GM12878 (cell line): ENCODE results near the gene ERO1B. TPM values are rescaled to one million over a fixed set of nuclear protein-coding genes. Genes with fewer than 3 reads are reported as not detected.

Experiments used
- ATAC-seq: fragments of 200-7000 bp; cut with Tn5 transposase; 3 replicates; pipeline ENCODE4 v1.9.1; 2020; ENCODE audit warnings: mild to moderate bottlenecking, moderate library complexity
- BruUV-seq: library from RNA; stranded (reverse); fragments of 400-500 nt; replicated peaks from 2 replicates; lab custom pipeline; 2021; lab: Mats Ljungman, UMichigan
- CTCF ChIA-PET: fragments of 300-600 bp; sonication (Branson Sonifier 250); formaldehyde crosslinking; extraction: SDS; loops from one replicate; lab custom pipeline; 2021; ENCODE audit warnings: inconsistent platforms; lab: Yijun Ruan, JAX
- POLR2A ChIA-PET: fragments of 350-600 bp; formaldehyde crosslinking; extraction: SDS; loops from one replicate; lab custom pipeline; 2021; ENCODE audit warnings: inconsistent platforms; lab: Charles Lee
- RAD21 ChIA-PET: fragments of 300-600 bp; sonication (Branson Sonifier 250); formaldehyde crosslinking; loops from one replicate; lab custom pipeline; 2023; ENCODE audit warnings: antibody characterized with exemption; ENCODE audit not compliant: unreplicated experiment; lab: Charles Lee
- SMC1A ChIA-PET: fragments of 300-600 bp; sonication (Branson Sonifier 250); formaldehyde crosslinking; loops from one replicate; lab custom pipeline; 2023; ENCODE audit not compliant: unreplicated experiment, uncharacterized antibody; lab: Charles Lee
- DNase-seq: peaks from one replicate; pipeline ENCODE4 v3.0.0-alpha.2; 2011; ENCODE audit warnings: low read depth, low spot score
- FAIRE-seq: peaks from 3 replicates; lab custom pipeline; 2011; peaks lifted over from hg19 to GRCh38; lab: Jason Lieb, UNC
- H2AFZ ChIP-seq: 2 replicates; pipeline ENCODE4 v1.6.0; 2011; ENCODE audit warnings: low read depth, low read length, control low read depth; ENCODE audit not compliant: control insufficient read depth
- H3K27ac ChIP-seq: 2 replicates; pipeline ENCODE4 v1.5.1; 2011; ENCODE audit warnings: control low read depth; ENCODE audit not compliant: control insufficient read depth, insufficient read depth
- H3K27me3 ChIP-seq, 2 experiments: replicated peaks in 1 of 2; 2 replicates each; pipeline versions ENCODE4 v1.6.0 to v1.6.1; 2011; ENCODE audit warnings: low read length in 1 of 2; ENCODE audit not compliant: control insufficient read depth in 2 of 2, insufficient read depth in 2 of 2
- H3K36me3 ChIP-seq, 2 experiments: 2 replicates each; pipeline ENCODE4 v1.5.1; 2011; ENCODE audit warnings: low read length in 1 of 2; ENCODE audit not compliant: control insufficient read depth in 2 of 2, insufficient read depth in 2 of 2
- H3K4me1 ChIP-seq: 2 replicates; pipeline ENCODE4 v1.6.1; 2011; ENCODE audit warnings: mild to moderate bottlenecking, low read length, moderate library complexity, mixed read lengths; ENCODE audit not compliant: control insufficient read depth, insufficient read depth
- H3K4me2 ChIP-seq: 2 replicates; pipeline ENCODE4 v1.6.0; 2011; ENCODE audit warnings: control low read depth; ENCODE audit not compliant: control insufficient read depth, insufficient read depth
- H3K4me3 ChIP-seq: fragments of 200-600 bp; sonication (generic); 2 replicates; pipeline ENCODE4 v1.5.1; 2016
- H3K79me2 ChIP-seq: 2 replicates; pipeline ENCODE4 v1.6.0; 2011; ENCODE audit warnings: low read length; ENCODE audit not compliant: control insufficient read depth, insufficient read depth
- H3K9ac ChIP-seq: 2 replicates; pipeline ENCODE4 v1.8.0; 2011; ENCODE audit warnings: low read length, control low read depth, mixed read lengths; ENCODE audit not compliant: control insufficient read depth, insufficient read depth
- H3K9me3 ChIP-seq: replicated peaks from 3 replicates; pipeline ENCODE4 v1.5.1; 2011; ENCODE audit warnings: mild to moderate bottlenecking, low read length; ENCODE audit not compliant: control insufficient read depth, insufficient read depth
- H4K20me1 ChIP-seq: 2 replicates; pipeline ENCODE4 v1.6.0; 2011; ENCODE audit not compliant: control insufficient read depth, insufficient read depth
- CBFB ChIP-seq: IDR thresholded peaks from 2 replicates; pipeline ENCODE4 v1.6.1; 2016; ENCODE audit warnings: antibody characterized with exemption, low read depth
- EED ChIP-seq: sonication (generic); IDR thresholded peaks from 2 replicates; pipeline ENCODE4 v1.6.1; 2016; ENCODE audit warnings: antibody characterized with exemption, low read depth
- POLR2AphosphoS5 ChIP-seq: IDR thresholded peaks from 2 replicates; pipeline ENCODE4 v1.6.1; 2011; ENCODE audit warnings: mild to moderate bottlenecking, low read length, inconsistent platforms
- USF2 ChIP-seq: IDR thresholded peaks from 2 replicates; pipeline ENCODE4 v1.6.1; 2011; ENCODE audit warnings: low read depth, low read length, improper control_type of control experiment, borderline replicate concordance
- ZBTB4 ChIP-seq: fragments of 450-650 bp; formaldehyde crosslinking; IDR thresholded peaks from 2 replicates; pipeline ENCODE4 v1.4.0; 2022; ENCODE audit warnings: mild to moderate bottlenecking, moderate library complexity
- WGBS: methylation state at CpG from one replicate; pipeline ENCODE4 v1.1.6; 2016; ENCODE audit warnings: low lambda C conversion rate; ENCODE audit not compliant: insufficient replicate concordance, insufficient coverage; ENCODE audit errors: missing lambda C conversion rate; 5-methylcytosine and 5-hydroxymethylcytosine counted together
- in situ Hi-C: fragments of 300-500 bp; cut with MboI; formaldehyde crosslinking; loops from 9 replicates; pipeline ENCODE4 v1.14.3; 2018; ENCODE audit warnings: mixed read lengths
- intact Hi-C: fragments of 100-400 bp; cut with micrococcal nuclease; formaldehyde crosslinking; loops from one replicate; pipeline ENCODE4 v1.14.2; 2022; ENCODE audit not compliant: unreplicated experiment
- polyA plus RNA-seq, 11 experiments: library from polyadenylated mRNA; depleted of rRNA in 4 of 11; unstranded in 6 of 11; stranded (reverse) in 5 of 11; fragments of >200 nt; fragmentation: Nextera tagmentation in 4 of 11; fragmentation: Illumina TruSeq in 1 of 11; extraction: Ambion mirVana in 4 of 11; extraction: Trizol in 1 of 11; gene quantifications; 1 replicate in 1 of 11; 2 replicates in 10 of 11; pipeline versions ENCODE4 v1.2.1 to v1.2.3, GENCODE V29; 2011 to 2016; ENCODE audit warnings: inconsistent platforms in 2 of 11, missing spikeins in 2 of 11, low read depth in 1 of 11
- total RNA-seq, 4 experiments: library from RNA; depleted of rRNA in 3 of 4; stranded (reverse); fragments of >200 nt in 3 of 4; fragmentation: Illumina TruSeq in 1 of 4; extraction: Trizol in 1 of 4; gene quantifications; 2 replicates each; pipeline versions ENCODE4 v1.2.1 to v1.2.3, GENCODE V29; 2013 to 2021
- TF ChIP-seq, protein P1 (sequence below): fragments of 450-650 bp; IDR thresholded peaks from 2 replicates; pipeline ENCODE4 v1.6.1; 2014; ENCODE audit warnings: mild to moderate bottlenecking

The ERO1B gene
- total and polyA plus RNA-seq, 10 of the 15 experiments (the other 5 are each of a cell fraction or from before 2014, with no cell fraction given): 9.0 to 30.9 (median 23.0) TPM

- H3K9ac ChIP-seq: no peak overlapping the region
- peaks cover 14% of the 10 kb centered on the region for H3K4me1 ChIP-seq
- WGBS: 83% methylated on average over 18 of the region's 18 CpGs
- ChIA-PET POLR2A (interaction anchor here (0.6 kb wide), 1 partner anchor 37 kb away, joined by 8 read pairs; no protein-coding TSS in a partner anchor), CTCF (no interaction called here), SMC1A (interaction anchor here (1.2 kb wide), 1 partner anchor 20 kb away, joined by 3 read pairs; no protein-coding TSS in a partner anchor), RAD21 (no interaction called here)
- no peak for FAIRE-seq
- no peak overlapping the region for H3K27ac ChIP-seq
- no peaks in the 10 kb centered on the region for H3K9me3 ChIP-seq
- no peaks in the 10 kb centered on the region for H4K20me1 ChIP-seq
- intact Hi-C loops: no loop called here
- ATAC-seq: no peak; the same call in 2 of the 3 replicates
- H3K79me2 ChIP-seq: no peaks in the 10 kb centered on the region
- BruUV-seq: no TSS peak
- H3K4me3 ChIP-seq: no peak overlapping the region
- no peak overlapping the region for H2AFZ ChIP-seq
- TF ChIP-seq CBFB (no peak), POLR2AphosphoS5 (peak; percentile 0; the same call in 1 of the 2 replicates)
- H3K4me2 ChIP-seq: no peak overlapping the region; the same call in 1 of the 2 replicates
- DNase-seq: no peak
- no peaks in the 10 kb centered on the region for H3K27me3 ChIP-seq
- in situ Hi-C loops: no loop called here
- H3K36me3 ChIP-seq: peaks cover 3 to 15% of the 10 kb centered on the region in 2 experiments; a peak in 3 of 4 replicates
These were observed 105.1 kb downstream of the ERO1B start for GRCh38 chr1:236176337-236177336.

GRCh38 chr1:236175642-236176336 lies 106.0 kb downstream of the ERO1B start:
- H3K4me1 ChIP-seq: peaks cover 14% of the 10 kb centered on the region
- H3K9me3 ChIP-seq: no peaks in the 10 kb centered on the region
- H3K4me2 ChIP-seq: peak overlapping the region; percentile 48
- peaks cover 3 to 15% of the 10 kb centered on the region in 2 experiments; a peak in 3 of 4 replicates for H3K36me3 ChIP-seq
- H2AFZ ChIP-seq: peak overlapping the region; percentile 65; the same call in 1 of the 2 replicates
- ATAC-seq (peak; percentile 70), DNase-seq (no peak), FAIRE-seq (peak; percentile 72)
- peak overlapping the region; percentile 33; the same call in 1 of the 2 replicates for H3K27ac ChIP-seq
- in situ Hi-C loops: no loop called here
- ChIA-PET SMC1A (interaction anchor here (1.2 kb wide), 1 partner anchor 19 kb away, joined by 3 read pairs; no protein-coding TSS in a partner anchor), POLR2A (interaction anchor here (0.6 kb wide), 1 partner anchor 36 kb away, joined by 8 read pairs; no protein-coding TSS in a partner anchor), CTCF (interaction anchor here (1.3 kb wide), 1 partner anchor 17 kb away, joined by 3 read pairs; no protein-coding TSS in a partner anchor), RAD21 (no interaction called here)
- H3K27me3 ChIP-seq: no peaks in the 10 kb centered on the region
- 51% methylated on average over 12 of the region's 12 CpGs for WGBS
- H4K20me1 ChIP-seq: no peaks in the 10 kb centered on the region
- H3K9ac ChIP-seq: no peak overlapping the region
- BruUV-seq: no TSS peak
- intact Hi-C loops: no loop called here
- H3K4me3 ChIP-seq: no peak overlapping the region
- H3K79me2 ChIP-seq: no peaks in the 10 kb centered on the region
- TF ChIP-seq, protein P1, sequence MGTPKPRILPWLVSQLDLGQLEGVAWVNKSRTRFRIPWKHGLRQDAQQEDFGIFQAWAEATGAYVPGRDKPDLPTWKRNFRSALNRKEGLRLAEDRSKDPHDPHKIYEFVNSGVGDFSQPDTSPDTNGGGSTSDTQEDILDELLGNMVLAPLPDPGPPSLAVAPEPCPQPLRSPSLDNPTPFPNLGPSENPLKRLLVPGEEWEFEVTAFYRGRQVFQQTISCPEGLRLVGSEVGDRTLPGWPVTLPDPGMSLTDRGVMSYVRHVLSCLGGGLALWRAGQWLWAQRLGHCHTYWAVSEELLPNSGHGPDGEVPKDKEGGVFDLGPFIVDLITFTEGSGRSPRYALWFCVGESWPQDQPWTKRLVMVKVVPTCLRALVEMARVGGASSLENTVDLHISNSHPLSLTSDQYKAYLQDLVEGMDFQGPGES: no peak
- no peak for TF ChIP-seq ZBTB4
- TF ChIP-seq USF2: no peak
- 0 out of 2 replicates have a peak, but pooled peaks have one; percentile 26 for TF ChIP-seq EED
